HepG2 (cell line): ENCODE results near the gene GMNN. TPM values are rescaled to one million over a fixed set of nuclear protein-coding genes. Genes with fewer than 3 reads are reported as not detected.

Source experiments
- GTF3A ChIP-seq: sonication (generic); formaldehyde crosslinking; conservative IDR thresholded peaks from 2 replicates; pipeline ENCODE4 v1.4.0; 2020; ENCODE audit warnings: mild to moderate bottlenecking, missing genetic modification reagents
- MAFK ChIP-seq, 2 experiments: IDR thresholded peaks in 1 of 2; conservative IDR thresholded peaks in 1 of 2; 2 replicates each; pipeline ENCODE4 v1.6.1; 2011; ENCODE audit warnings: improper control_type of control experiment in 2 of 2, low read length in 2 of 2
- MED8 ChIP-seq: sonication (generic); formaldehyde crosslinking; IDR thresholded peaks from 2 replicates; pipeline ENCODE4 v1.8.1; 2023; ENCODE audit warnings: mild to moderate bottlenecking, missing genetic modification reagents; ENCODE audit not compliant: insufficient replicate concordance
- PHF20 ChIP-seq: sonication (generic); formaldehyde crosslinking; IDR thresholded peaks from 2 replicates; pipeline ENCODE4 v1.5.0; 2020; ENCODE audit warnings: mild to moderate bottlenecking, missing genetic modification reagents
- SMC3 ChIP-seq: IDR thresholded peaks from 2 replicates; pipeline ENCODE4 v1.6.1; 2011; ENCODE audit warnings: low read length, improper control_type of control experiment
- TBX2 ChIP-seq: sonication (generic); formaldehyde crosslinking; IDR thresholded peaks from 2 replicates; pipeline ENCODE4 v1.5.0; 2020; ENCODE audit warnings: missing genetic modification reagents, mild to moderate bottlenecking, borderline replicate concordance
- ZNF407 ChIP-seq: sonication (generic); formaldehyde crosslinking; IDR thresholded peaks from one replicate; pipeline ENCODE4 v1.5.1; 2020; ENCODE audit warnings: mild to moderate bottlenecking, missing genetic modification reagents; ENCODE audit errors: not compliant biosample characterization
- ZNF446 ChIP-seq: sonication (generic); formaldehyde crosslinking; IDR thresholded peaks from 2 replicates; pipeline ENCODE4 v1.5.0; 2020; ENCODE audit warnings: mild to moderate bottlenecking, missing genetic modification reagents
- ZNF768 ChIP-seq: sonication (generic); formaldehyde crosslinking; IDR thresholded peaks from 2 replicates; pipeline ENCODE4 v1.4.0; 2020; ENCODE audit warnings: missing genetic modification reagents
- ZNF878 ChIP-seq: sonication (generic); formaldehyde crosslinking; IDR thresholded peaks from 2 replicates; pipeline ENCODE4 v1.8.1; 2023; ENCODE audit warnings: mild to moderate bottlenecking, missing genetic modification reagents, moderate library complexity
- polyA plus RNA-seq, 8 experiments: library from polyadenylated mRNA; depleted of rRNA in 3 of 8; stranded (reverse) in 7 of 8; unstranded in 1 of 8; fragments of >200 nt; fragmentation: Illumina TruSeq in 4 of 8; extraction: Trizol in 4 of 8; gene quantifications; 2 replicates each; pipeline versions ENCODE4 v1.2.1 to v1.2.3, GENCODE V29; 2011 to 2016; ENCODE audit warnings: low read depth in 4 of 8, missing spikeins in 1 of 8, mixed read lengths in 1 of 8; ENCODE audit not compliant: insufficient read depth in 1 of 8
- total RNA-seq, 5 experiments: library from RNA; depleted of rRNA; stranded (reverse); fragments of >200 nt; fragmentation: Illumina TruSeq; extraction: Trizol; gene quantifications; 2 replicates each; pipeline ENCODE4 v1.2.3, GENCODE V29; 2016; ENCODE audit warnings: low read depth in 1 of 5
- TF ChIP-seq, protein P1 (sequence below): sonication (generic); formaldehyde crosslinking; IDR thresholded peaks from 2 replicates; pipeline ENCODE4 v1.5.0; 2020; ENCODE audit warnings: mild to moderate bottlenecking, missing genetic modification reagents
- TF ChIP-seq, protein P2 (sequence below): sonication (generic); formaldehyde crosslinking; IDR thresholded peaks from 2 replicates; pipeline ENCODE4 v1.4.0; 2020; ENCODE audit warnings: missing genetic modification reagents, borderline replicate concordance

GMNN gene
- total and polyA plus RNA-seq, 2 of the 13 experiments (the other 11 are each of a cell fraction or from before 2014, with no cell fraction given), result 61.8 to 154 TPM

GRCh38 chr6:24827162-24827561 is 52.4 kb downstream of the GMNN start (continued):
- no peak for TF ChIP-seq ZNF407 (CRISPR knock-in tag)
- no peak for TF ChIP-seq PHF20
- TF ChIP-seq, protein P1, sequence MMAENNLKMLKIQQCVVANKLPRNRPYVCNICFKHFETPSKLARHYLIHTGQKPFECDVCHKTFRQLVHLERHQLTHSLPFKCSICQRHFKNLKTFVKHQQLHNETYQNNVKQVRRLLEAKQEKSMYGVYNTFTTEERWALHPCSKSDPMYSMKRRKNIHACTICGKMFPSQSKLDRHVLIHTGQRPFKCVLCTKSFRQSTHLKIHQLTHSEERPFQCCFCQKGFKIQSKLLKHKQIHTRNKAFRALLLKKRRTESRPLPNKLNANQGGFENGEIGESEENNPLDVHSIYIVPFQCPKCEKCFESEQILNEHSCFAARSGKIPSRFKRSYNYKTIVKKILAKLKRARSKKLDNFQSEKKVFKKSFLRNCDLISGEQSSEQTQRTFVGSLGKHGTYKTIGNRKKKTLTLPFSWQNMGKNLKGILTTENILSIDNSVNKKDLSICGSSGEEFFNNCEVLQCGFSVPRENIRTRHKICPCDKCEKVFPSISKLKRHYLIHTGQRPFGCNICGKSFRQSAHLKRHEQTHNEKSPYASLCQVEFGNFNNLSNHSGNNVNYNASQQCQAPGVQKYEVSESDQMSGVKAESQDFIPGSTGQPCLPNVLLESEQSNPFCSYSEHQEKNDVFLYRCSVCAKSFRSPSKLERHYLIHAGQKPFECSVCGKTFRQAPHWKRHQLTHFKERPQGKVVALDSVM, result no peak
- TF ChIP-seq SMC3, result peak; percentile 42; the same call in 1 of the 2 replicates
- no peak for TF ChIP-seq MED8 (CRISPR knock-in tag)
- no peak for TF ChIP-seq ZNF878 (CRISPR knock-in tag)
- TF ChIP-seq GTF3A (CRISPR knock-in tag), result no peak
- TF ChIP-seq, protein P2, sequence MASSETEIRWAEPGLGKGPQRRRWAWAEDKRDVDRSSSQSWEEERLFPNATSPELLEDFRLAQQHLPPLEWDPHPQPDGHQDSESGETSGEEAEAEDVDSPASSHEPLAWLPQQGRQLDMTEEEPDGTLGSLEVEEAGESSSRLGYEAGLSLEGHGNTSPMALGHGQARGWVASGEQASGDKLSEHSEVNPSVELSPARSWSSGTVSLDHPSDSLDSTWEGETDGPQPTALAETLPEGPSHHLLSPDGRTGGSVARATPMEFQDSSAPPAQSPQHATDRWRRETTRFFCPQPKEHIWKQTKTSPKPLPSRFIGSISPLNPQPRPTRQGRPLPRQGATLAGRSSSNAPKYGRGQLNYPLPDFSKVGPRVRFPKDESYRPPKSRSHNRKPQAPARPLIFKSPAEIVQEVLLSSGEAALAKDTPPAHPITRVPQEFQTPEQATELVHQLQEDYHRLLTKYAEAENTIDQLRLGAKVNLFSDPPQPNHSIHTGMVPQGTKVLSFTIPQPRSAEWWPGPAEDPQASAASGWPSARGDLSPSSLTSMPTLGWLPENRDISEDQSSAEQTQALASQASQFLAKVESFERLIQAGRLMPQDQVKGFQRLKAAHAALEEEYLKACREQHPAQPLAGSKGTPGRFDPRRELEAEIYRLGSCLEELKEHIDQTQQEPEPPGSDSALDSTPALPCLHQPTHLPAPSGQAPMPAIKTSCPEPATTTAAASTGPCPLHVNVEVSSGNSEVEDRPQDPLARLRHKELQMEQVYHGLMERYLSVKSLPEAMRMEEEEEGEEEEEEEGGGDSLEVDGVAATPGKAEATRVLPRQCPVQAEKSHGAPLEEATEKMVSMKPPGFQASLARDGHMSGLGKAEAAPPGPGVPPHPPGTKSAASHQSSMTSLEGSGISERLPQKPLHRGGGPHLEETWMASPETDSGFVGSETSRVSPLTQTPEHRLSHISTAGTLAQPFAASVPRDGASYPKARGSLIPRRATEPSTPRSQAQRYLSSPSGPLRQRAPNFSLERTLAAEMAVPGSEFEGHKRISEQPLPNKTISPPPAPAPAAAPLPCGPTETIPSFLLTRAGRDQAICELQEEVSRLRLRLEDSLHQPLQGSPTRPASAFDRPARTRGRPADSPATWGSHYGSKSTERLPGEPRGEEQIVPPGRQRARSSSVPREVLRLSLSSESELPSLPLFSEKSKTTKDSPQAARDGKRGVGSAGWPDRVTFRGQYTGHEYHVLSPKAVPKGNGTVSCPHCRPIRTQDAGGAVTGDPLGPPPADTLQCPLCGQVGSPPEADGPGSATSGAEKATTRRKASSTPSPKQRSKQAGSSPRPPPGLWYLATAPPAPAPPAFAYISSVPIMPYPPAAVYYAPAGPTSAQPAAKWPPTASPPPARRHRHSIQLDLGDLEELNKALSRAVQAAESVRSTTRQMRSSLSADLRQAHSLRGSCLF (CRISPR knock-in tag), result no peak
- no peak for TF ChIP-seq ZNF446 (CRISPR knock-in tag)
- TF ChIP-seq TBX2 (CRISPR knock-in tag), result no peak
- TF ChIP-seq ZNF768 (CRISPR knock-in tag), result no peak
- peak; percentile 2 to 37; a peak in 1 of 4 replicates for TF ChIP-seq MAFK (conservative IDR thresholded peaks at IDR 0.05 in 1 of 2, IDR thresholded peaks at IDR 0.05 in 1 of 2; ENCODE audit: low read length in 2 of 2)
